NCI-H2171 (cell line): ENCODE data around the gene UBE3B.

Experiments
- DNase-seq: peaks from one replicate; lab custom pipeline; 2025; lab: John Stamatoyannopoulos, UW

UBE3B gene

GRCh38 chr12:109497675-109498074, 20.2 kb downstream of the UBE3B start:
- no peak for DNase-seq

- no peak for DNase-seq
Measured at GRCh38 chr12:109500406-109501185, 23.2 kb downstream of the UBE3B start.

- DNase-seq = no peak
Measured at GRCh38 chr12:109501299-109501698, 23.9 kb downstream of the UBE3B start.

GRCh38 chr12:109502332-109502731, 24.9 kb downstream of the UBE3B start:
- no peak for DNase-seq

GRCh38 chr12:109503611-109504010, 26.2 kb downstream of the UBE3B start:
- no peak for DNase-seq

- DNase-seq = no peak
Measured at GRCh38 chr12:109504068-109504467, 26.6 kb downstream of the UBE3B start.

- no peak for DNase-seq
Measured at GRCh38 chr12:109510196-109510595, 32.8 kb downstream of the UBE3B start.

GRCh38 chr12:109512608-109513007, 35.2 kb downstream of the UBE3B start:
- no peak for DNase-seq

- DNase-seq = no peak
Measured at GRCh38 chr12:109513051-109513450, 35.6 kb downstream of the UBE3B start.

- no peak for DNase-seq
Measured at GRCh38 chr12:109513977-109514376, 36.5 kb downstream of the UBE3B start.

GRCh38 chr12:109517619-109518018, 40.2 kb downstream of the UBE3B start:
- DNase-seq = no peak

GRCh38 chr12:109518820-109519665, 41.6 kb downstream of the UBE3B start:
- peak; percentile 64 for DNase-seq

- DNase-seq = no peak
Measured at GRCh38 chr12:109519787-109520186, 42.4 kb downstream of the UBE3B start.

- DNase-seq = no peak
Measured at GRCh38 chr12:109521831-109522230, 44.4 kb downstream of the UBE3B start.

- peak; percentile 72 for DNase-seq
Measured at GRCh38 chr12:109523071-109523470, 45.6 kb downstream of the UBE3B start.

- DNase-seq = no peak
Measured at GRCh38 chr12:109523504-109523903, 46.1 kb downstream of the UBE3B start.

- DNase-seq = no peak
Measured at GRCh38 chr12:109524466-109525278, 47.2 kb downstream of the UBE3B start.

GRCh38 chr12:109525279-109525585, 47.8 kb downstream of the UBE3B start:
- no peak for DNase-seq

- DNase-seq = no peak
Measured at GRCh38 chr12:109527489-109528123, 50.2 kb downstream of the UBE3B start.

- DNase-seq = no peak
Measured at GRCh38 chr12:109529691-109530640, 52.5 kb downstream of the UBE3B start.

GRCh38 chr12:109531411-109531810, 54.0 kb downstream of the UBE3B start:
- DNase-seq = no peak
